ENCODE measurements around the gene CACNB2.

The CACNB2 gene

DNA sequence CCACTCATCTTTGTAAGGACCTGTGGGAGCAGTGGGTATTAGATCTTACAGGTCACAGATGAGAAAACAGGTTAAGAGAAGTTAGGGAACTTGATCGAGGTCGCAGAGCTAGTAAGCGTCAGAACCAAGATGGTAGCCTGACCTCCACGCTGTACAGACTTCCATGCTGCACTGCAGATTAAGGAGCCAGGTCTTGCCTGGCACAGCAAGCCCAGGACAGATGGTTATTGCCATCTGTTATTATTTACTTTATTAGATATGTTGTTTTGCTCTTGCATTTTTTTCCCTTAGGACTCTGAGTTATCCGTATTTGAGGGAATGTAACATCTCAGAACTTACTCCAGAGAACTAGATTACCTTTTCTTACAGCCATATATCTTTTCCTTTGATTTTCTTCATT lies 363.9 kb downstream of the CACNB2 start:
- no peak for DNase-seq (ENCODE audit: low read depth, low spot score)

DNA sequence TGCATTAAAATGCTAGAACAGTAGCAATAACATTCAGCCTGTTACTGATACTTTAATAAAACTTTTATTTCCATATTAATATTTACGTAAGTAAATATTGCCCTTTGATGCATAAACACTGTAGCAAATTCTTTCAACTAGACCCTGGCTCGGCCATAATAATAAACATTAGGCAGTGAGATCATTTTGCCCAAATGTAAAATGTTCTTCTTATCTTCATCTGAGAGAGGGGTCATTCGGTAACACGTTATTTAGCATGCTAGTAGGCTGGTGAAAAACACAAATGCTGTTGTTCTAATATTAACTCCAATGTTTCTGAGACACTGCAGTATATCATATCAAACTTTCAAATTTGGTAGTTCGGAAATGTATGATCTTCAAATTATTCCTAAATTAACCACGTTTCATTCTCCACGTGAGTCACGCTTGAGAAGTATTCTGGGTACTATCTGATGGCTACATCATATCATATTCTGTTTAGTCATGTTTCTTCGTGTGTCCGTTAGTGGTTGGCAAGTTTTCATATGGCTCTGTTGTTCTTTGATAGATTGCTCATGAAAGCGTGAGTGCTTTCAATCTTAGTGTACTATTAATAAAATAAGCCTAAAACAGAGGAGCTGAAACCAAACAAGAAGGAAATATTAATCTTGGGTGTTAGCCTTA lies 365.4 kb downstream of the CACNB2 start:
- no peak for DNase-seq (ENCODE audit: low read depth, low spot score)

DNA sequence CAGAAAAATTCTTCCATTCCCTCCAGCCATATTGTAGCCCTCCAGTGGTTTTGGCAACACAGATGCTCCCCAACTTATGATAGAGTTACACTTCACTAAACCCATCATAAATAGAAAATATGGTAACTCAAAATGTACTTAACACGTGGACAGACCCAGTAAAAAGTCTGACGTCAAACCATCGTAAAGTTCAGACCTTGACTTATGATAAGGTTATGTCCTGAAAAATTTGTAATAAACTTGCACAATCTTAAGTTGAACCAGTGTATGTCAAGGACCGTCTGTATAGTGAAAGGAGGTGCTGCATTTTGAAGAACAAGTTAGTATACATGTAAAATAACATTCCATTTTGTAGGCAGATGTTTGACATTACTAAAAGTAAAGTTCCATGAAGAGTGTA lies 368.4 kb downstream of the CACNB2 start:
- no peak for DNase-seq (ENCODE audit: low read depth, low spot score)

DNA sequence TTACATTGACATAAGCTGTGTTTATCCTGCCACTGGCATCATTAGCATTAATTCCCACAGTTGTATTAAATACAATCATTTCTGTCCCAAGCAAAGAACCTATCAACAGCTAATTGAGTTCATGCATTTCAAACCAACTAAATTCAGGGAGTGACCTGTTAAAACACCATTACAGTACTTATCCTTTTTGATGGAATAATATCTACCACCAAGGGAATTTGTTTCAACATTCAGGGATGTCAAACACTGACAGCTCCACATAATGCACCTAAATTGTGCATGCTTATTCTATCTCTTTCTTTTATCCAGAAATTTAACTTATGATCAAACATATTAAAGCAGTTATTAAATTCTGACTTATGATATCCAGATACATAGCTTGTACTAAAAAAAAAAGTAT lies 374.3 kb downstream of the CACNB2 start:
- no peak for DNase-seq (ENCODE audit: low read depth, low spot score)

DNA sequence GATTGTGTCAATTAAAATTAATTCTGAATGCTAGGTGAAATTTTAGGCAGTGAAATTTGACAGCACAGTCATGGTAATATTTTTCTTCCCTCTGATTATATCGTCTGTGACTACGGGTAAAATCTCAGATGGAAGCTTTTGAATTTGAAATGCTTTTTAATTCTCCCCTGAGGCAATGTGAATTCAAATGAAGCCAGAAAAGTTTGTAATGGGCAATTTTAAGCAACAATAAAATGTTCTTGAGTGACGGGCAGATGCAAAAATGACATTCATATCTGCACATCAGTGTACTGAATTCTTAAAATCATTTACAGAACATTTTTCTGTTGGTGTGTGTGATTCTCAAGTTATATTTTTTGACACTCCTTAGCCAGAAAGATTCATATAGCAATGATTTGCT lies 376.6 kb downstream of the CACNB2 start:
- no peak for DNase-seq (ENCODE audit: low read depth, low spot score)

DNA sequence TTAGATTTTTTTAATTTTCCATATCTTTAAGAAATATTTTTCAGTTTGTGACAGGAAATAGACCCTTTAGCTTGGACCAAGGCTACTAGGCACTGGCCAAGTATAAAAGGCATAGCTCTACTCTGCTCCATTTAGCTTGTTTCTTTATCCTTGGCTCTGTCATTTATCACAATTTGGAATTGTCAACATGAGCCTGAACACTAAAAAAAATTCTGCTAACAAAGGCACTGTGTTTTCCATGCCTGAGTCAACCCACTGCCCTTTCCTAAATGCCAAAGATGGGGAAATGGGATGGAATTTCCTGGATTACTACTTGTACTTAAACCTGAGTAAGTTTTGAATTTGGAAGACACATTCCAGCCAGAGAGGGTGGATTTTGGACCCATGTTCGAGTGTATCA lies 382.8 kb downstream of the CACNB2 start:
- no peak for DNase-seq (ENCODE audit: low read depth, low spot score)

DNA sequence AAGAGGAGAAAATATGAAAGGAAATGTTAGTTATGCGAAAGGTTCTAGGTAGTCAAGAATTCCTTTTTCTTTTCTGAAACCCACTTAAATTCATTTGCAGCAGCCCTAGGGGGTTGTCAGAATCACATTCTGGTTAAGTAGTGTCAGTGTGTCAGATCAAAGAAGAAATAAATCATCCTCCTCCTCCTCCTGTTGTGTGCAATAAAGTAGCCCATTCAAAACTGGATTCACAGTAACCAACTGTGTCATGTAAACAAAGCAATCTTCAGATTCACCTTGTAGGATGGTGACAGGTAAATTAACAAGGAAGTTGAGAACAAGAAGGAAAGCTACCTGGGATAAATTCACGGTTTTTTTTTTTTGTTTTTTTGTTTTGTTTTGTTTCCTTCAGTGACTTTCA lies 383.6 kb downstream of the CACNB2 start:
- no peak for DNase-seq (ENCODE audit: low read depth, low spot score)

DNA sequence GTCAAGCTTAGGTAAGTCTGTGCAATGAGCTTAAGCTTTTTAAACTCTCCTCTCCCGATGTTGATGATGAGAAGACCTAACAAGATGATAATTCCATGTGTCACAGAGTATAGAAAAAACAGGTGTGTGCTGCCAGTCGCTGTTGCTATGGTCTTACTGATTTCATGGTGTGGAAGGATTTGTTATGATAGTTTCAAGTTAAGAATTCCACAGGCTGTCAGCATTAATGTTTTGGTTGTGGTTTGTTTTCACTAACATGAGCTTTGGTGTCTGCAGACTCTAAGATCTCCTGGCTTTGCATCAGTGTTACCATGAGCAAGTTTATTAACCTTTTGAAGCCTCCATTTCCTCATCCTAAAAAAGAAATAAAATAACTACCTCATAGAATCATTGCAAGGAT lies 387.5 kb downstream of the CACNB2 start:
- no peak for DNase-seq (ENCODE audit: low read depth, low spot score)

DNA sequence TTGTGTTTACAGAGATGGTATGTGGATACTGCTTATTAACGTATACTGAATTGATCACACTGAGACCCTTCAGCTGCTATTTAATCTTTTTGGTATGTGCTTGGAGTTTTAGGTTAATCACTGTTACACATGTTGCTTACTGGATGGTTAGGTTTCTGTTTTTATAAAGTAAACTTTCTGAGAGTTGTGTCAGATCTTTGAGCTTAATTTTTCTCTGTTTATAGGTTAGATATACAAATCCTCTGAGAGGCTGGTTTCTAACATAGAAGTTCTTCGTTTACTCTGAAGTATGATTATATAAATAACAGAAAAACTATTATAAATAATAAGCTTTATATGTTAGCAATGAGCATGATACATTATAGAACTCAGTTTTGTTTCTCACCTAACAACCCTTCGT lies 388.1 kb downstream of the CACNB2 start:
- DNase-seq (ENCODE audit: low read depth, low spot score), result no peak

DNA sequence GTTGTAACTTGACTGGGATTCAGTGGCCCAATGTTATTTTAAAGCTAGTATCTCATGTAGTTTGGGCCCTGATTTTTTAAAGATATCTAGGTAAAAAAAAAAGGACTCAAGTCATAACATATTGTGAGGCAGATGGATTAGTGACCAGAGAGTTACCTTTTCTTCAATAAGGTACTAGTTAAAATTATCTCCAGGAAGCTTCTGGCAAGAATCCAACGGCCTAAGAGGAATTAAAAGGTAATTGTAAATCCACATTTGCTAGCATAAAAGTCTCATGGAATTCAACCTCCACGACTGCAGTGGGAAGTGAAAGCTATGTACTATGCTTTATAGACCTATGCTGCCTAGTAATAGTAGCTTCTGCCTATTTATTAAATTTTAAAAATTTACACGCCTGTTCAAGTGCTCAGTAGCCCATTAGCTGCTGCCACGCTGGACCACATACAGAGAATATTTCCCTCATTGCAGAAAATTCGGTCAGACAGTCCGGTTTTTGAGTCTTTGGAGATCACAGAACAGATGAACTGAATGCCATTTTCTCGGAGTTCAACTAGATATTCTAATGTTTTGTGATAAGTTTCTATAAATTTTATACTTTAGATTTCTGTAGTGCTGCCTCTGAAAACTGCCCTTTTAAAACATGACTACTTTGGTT lies 392.8 kb downstream of the CACNB2 start:
- no peak for DNase-seq (ENCODE audit: low read depth, low spot score)

DNA sequence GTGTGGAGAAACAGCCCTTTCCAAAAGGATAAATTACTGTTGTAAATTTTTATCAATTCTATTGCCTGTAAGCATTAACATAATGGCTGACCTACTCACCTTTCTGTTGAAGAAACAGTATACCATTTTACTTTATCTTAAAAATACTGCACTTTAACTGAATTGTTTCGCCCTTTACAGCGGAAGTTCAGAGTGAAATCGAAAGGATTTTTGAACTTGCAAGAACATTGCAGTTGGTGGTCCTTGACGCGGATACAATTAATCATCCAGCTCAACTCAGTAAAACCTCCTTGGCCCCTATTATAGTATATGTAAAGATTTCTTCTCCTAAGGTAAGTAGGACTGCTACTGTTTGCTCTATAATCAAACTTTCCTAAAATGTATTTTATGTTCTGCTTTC lies 393.7 kb downstream of the CACNB2 start:
- no peak for DNase-seq (ENCODE audit: low read depth, low spot score)

DNA sequence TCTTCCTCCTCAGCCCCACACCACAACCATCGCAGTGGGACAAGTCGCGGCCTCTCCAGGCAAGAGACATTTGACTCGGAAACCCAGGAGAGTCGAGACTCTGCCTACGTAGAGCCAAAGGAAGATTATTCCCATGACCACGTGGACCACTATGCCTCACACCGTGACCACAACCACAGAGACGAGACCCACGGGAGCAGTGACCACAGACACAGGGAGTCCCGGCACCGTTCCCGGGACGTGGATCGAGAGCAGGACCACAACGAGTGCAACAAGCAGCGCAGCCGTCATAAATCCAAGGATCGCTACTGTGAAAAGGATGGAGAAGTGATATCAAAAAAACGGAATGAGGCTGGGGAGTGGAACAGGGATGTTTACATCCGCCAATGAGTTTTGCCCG lies 399.1 kb downstream of the CACNB2 start:
- no peak for DNase-seq (ENCODE audit: low read depth, low spot score)

DNA sequence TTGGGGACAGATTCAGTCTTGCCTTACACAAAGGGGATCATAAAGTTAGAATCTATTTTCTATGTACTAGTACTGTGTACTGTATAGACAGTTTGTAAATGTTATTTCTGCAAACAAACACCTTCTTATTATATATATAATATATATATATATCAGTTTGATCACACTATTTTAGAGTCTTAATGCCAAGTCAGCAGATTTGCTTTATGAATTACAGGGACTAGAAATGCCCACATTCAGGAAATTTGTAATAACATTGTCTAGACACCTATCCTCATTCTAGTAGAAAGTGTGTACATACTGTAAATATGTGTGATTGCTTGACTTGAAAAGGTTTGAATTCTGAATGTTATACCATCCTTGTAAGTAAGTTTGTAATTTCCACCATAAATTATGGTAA lies 400.0 kb downstream of the CACNB2 start:
- DNase-seq (ENCODE audit: low read depth, low spot score), result no peak

DNA sequence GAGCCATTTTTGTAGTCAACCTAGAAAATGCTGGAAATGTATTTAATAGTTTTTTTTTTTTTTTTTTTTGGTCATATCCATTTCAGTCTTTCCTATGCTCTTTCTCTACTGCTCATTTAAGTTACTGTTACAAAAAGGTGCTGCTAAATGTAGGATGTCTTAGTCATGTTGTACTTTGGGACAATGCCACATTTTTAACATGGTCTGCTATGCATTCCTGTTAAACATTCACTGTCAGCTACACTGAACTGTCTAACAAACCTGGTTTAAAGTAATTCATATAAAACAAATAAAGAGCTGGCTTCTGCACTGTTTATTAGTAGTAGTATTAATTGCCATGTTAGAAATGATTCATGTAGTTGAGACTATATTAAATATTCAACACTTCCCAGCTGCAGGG lies 402.6 kb downstream of the CACNB2 start:
- DNase-seq (ENCODE audit: low read depth, low spot score), result no peak

DNA sequence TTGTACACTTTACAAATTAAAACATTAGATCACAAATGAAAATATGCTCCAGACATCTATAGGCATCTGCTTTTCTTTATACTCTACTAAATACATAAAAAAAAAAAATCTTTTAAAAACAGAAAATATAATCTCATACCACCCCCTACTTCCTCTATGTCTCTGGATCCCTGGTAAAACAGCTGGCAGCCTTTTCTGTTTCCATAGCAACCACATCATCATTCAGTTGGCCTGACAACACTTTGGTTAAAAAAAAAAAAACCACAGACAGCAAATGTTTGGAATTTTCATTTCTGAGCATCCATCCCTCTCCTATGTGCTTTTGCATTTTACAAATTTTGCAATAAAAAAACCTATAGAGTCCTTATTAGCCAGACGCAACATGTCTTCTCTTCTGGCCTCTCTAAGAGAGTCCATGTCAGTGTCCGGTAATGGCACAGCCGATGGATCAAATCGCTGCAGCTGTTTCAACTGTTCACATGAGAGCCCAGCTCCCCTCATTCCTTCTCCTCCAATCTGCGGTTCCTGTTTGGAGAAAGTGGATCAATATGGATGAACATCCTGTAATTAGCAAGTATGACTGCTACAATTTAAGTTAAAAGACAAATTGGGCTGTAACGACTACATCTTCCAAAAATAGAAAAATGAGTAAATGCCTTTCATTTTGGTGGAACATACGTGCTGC lies 405.5 kb downstream of the CACNB2 start:
- DNase-seq (ENCODE audit: low read depth, low spot score), result no peak

DNA sequence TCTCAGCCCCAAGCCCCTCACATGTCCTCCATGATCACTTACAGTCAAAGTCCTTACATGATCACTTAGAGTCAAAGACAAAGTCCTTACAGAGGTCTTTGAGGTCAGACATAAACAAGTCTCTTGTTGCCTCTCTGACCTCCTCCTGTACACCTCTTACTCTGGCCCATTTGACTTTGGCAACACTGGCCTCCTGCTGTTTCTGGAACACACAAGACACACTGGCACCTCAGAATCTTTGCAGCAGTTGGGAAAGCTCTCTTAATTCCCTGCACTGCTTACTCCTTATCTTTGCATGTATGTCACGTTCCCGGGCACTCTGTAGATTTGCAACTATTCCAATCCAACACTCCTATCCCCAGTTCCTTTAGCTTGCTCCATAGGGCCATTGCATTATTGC lies 408.9 kb downstream of the CACNB2 start:
- DNase-seq (ENCODE audit: low read depth, low spot score), result no peak

DNA sequence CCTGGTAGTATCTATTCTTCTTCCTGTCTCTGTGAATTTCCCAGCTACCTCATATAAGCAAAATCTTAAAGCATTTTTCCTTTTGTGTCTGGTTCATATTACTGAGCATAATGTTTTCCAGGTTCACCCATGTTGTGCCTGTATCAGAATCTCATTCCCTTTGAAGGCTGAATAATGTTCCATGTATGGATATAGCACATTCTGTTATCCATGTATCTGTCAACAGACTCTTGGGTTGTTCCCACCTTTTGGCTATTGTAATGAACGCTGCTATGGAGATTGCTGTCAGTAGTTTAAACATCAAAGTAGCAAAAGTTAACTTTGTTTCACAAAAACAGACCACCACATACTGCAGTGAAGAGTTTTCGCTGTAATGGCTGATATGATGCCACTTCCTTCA lies 411.2 kb downstream of the CACNB2 start:
- no peak for DNase-seq (ENCODE audit: low read depth, low spot score)

DNA sequence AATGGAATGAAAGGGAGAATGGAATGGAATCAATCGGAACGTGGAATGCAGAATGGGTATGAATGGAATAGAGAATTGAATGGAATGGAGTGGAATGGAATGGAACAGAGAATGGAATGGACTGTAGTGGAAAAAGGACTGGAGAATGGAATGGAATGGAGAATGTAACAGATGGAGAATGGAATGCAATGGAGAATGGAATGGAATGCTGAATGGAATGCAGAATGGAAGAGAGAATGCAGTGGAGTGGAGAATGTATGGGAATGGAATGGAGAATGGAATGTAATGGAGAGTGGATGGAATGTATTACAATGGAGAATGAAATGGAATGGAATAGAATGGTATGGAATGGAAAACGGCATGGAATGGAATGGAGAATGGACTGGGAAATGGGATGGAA lies 414.3 kb downstream of the CACNB2 start:
- no peak for DNase-seq (ENCODE audit: low read depth, low spot score)

DNA sequence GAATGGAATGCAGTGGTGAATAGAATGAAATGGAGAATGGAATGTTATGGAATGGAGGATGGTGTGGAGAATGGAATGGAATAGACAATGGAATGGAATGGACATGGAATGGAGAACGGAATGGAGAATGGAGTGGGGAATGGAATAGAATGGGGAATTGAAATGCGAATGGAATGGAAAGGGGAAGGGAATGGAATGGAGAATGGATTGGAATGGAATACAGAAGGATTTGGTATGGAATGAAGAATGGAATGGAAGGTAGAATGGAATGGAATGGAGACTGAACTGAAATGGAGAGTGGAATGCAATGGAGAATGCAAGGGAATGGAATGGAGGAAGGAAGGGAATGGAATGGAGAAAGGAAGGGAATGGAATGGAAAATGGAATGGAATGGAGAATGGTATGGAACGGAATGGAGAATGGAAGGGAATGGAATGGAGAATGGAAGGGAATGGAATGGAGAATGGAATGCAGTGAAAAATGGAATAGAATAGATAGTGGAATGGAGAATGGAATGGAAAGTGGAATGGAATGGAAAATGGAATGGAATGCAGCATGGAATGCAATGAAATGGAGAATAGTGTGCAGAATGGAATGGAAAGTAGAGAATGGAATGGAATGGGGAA lies 416.4 kb downstream of the CACNB2 start:
- DNase-seq (ENCODE audit: low read depth, low spot score), result no peak

DNA sequence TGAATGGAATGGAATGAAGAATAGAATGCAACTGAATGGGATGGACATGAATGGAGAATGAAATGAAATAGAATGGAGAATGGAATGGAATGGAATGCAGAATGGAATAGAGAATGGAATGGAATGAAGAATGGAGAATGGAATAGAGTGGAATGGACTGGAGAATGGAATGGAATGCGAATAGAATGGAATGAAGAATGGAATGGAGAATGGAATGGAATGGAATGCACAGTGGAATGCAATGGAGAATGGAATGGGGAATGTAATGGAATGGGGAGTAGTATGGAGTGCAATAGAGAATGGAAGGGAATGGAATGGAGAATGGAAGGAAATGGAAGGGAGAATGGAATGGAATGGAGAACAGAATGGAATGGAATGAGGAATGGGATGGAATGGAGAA lies 417.7 kb downstream of the CACNB2 start:
- no peak for DNase-seq (ENCODE audit: low read depth, low spot score)

DNA sequence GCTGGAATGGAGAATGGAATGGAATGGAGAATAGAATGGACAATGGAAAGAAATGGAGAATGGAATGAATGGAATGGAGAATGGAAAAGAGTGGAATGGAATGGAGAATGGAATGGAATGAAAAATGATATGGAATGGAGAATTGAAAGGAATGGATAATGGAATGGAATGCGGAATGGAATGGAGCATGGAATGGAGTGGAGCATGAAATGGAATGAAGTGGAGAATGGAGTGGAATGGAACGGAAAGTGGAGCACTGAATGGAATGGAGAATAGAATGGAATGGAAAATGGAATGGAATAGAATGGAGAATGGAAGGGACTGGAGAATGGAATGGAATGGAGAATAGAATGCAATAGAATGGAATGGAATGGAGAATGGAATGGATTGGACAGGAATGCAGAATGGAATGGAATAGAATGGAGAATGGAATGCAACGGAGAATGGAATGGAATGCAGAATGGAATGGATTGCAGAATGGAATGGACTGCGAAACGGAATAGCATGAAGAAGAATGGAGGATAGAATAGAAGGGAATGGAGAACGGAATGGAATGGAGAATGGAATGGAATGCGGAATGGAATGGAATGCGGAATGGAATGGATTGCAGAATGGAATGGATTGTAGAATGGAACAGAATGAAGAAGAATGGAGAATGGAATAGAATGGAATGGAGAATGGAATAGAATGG lies 421.8 kb downstream of the CACNB2 start:
- no peak for DNase-seq (ENCODE audit: low read depth, low spot score)
